ENCODE measurements around the gene CRYZ. TPM values are rescaled to one million over a fixed set of nuclear protein-coding genes. Genes with fewer than 3 reads are reported as not detected.

Gene CRYZ
- total RNA-seq, 3 donors from 2014 or later = 14.2 to 20.4 (median 14.4) TPM

- TF ChIP-seq, protein P1, sequence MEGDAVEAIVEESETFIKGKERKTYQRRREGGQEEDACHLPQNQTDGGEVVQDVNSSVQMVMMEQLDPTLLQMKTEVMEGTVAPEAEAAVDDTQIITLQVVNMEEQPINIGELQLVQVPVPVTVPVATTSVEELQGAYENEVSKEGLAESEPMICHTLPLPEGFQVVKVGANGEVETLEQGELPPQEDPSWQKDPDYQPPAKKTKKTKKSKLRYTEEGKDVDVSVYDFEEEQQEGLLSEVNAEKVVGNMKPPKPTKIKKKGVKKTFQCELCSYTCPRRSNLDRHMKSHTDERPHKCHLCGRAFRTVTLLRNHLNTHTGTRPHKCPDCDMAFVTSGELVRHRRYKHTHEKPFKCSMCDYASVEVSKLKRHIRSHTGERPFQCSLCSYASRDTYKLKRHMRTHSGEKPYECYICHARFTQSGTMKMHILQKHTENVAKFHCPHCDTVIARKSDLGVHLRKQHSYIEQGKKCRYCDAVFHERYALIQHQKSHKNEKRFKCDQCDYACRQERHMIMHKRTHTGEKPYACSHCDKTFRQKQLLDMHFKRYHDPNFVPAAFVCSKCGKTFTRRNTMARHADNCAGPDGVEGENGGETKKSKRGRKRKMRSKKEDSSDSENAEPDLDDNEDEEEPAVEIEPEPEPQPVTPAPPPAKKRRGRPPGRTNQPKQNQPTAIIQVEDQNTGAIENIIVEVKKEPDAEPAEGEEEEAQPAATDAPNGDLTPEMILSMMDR (IDR thresholded peaks at IDR 0.05) = no peak
- Histone ChIP-seq H3K9me3 (no peaks in the 10 kb centered on the region), H3K4me3 (no peak overlapping the region), H3K36me3 (ENCODE audit: low read depth) (no peaks in the 10 kb centered on the region), H3K4me1 (ENCODE audit: low read depth) (no peaks in the 10 kb centered on the region)
- ATAC-seq = no peak
- no peak for DNase-seq
- intact Hi-C loops (cut with DNase I, micrococcal nuclease) = loop anchor here in 1 of 2 donors (10.0 kb wide), 1 partner anchor 431 kb away; no protein-coding TSS in a partner anchor
Measured at GRCh38 chr1:74773582-74773981, 40.7 kb upstream of the CRYZ start.

DNA sequence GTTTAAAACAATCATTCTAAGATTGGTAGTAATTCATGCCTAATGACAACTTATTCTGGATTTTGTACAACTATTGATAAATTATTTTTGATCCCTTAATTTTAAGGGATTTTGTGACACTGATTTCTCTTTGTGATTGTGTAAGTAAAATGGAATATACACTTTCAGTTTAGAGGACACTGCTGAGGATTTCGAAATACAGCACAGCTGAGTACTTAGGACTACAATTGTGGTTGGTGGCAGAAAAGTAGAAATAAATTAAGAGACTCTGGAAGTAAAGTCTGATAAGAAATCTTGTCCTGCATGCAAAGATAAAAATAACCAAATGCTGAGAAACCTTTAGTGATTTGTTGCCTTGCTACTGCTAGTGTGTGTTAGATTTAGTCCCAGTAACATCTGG, 40.1 kb upstream of the CRYZ start:
- ATAC-seq (no peak), DNase-seq (no peak)
- no peaks in the 10 kb centered on the region for H3K36me3 ChIP-seq (ENCODE audit: low read depth)
- H3K4me1 ChIP-seq (ENCODE audit: low read depth) = no peaks in the 10 kb centered on the region
- intact Hi-C loops (cut with DNase I, micrococcal nuclease) = loop anchor here in 1 of 2 donors (10.0 kb wide), 1 partner anchor 432 kb away; no protein-coding TSS in a partner anchor
- no peaks in the 10 kb centered on the region for H3K9me3 ChIP-seq
- TF ChIP-seq, protein P1 (IDR thresholded peaks at IDR 0.05) = no peak
- H3K4me3 ChIP-seq = no peak overlapping the region

DNA sequence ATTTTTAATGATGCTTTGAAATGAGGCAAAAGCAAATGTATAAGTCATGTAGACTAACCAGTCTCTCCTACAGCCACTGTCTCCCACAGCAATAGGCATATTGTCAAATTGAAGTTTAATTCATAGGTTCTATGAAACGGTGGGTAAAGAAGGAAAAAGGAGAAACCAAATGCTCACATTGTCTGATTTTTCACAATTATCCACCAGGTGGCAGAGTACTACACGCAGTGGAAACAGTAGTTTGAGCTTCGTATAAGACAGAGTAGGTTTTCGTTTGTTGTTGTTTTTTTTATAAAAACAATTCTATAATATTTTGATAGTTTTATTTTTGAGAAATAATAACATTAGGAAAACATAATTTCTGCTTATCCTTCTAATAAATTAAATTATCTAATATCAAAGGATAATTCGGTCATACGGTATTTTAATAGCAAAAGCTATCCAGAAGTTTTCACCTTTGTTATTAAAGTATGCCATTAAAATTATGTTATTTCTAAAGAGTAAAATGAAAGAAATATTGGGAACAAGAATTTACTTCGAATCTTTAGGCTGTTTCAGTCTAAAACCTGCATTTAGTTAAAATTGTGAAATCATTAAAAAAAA, 39.2 kb upstream of the CRYZ start:
- no peaks in the 10 kb centered on the region for H3K36me3 ChIP-seq (ENCODE audit: low read depth)
- TF ChIP-seq, protein P1 (IDR thresholded peaks at IDR 0.05) = peak; percentile 40
- peak in 1 of 3 donors; percentile 44 for DNase-seq
- no peaks in the 10 kb centered on the region for H3K4me1 ChIP-seq (ENCODE audit: low read depth)
- H3K9me3 ChIP-seq = no peaks in the 10 kb centered on the region
- no peak overlapping the region for H3K4me3 ChIP-seq
- peak; percentile 42 for ATAC-seq
- intact Hi-C loops (cut with DNase I, micrococcal nuclease) = loop anchor here in 1 of 2 donors (10.0 kb wide), 1 partner anchor 433 kb away; no protein-coding TSS in a partner anchor

GRCh38 chr1:74767490-74767889, 34.6 kb upstream of the CRYZ start:
- no peaks in the 10 kb centered on the region for H3K4me1 ChIP-seq (ENCODE audit: low read depth)
- DNase-seq (no peak), ATAC-seq (peak; percentile 33)
- no peaks in the 10 kb centered on the region for H3K36me3 ChIP-seq (ENCODE audit: low read depth)
- H3K4me3 ChIP-seq = no peak overlapping the region
- TF ChIP-seq, protein P1 (IDR thresholded peaks at IDR 0.05) = no peak
- no peaks in the 10 kb centered on the region for H3K9me3 ChIP-seq
- intact Hi-C loops (cut with DNase I, micrococcal nuclease) = loop anchor here in 1 of 2 donors (10.0 kb wide), 1 partner anchor 437 kb away; no protein-coding TSS in a partner anchor

DNA sequence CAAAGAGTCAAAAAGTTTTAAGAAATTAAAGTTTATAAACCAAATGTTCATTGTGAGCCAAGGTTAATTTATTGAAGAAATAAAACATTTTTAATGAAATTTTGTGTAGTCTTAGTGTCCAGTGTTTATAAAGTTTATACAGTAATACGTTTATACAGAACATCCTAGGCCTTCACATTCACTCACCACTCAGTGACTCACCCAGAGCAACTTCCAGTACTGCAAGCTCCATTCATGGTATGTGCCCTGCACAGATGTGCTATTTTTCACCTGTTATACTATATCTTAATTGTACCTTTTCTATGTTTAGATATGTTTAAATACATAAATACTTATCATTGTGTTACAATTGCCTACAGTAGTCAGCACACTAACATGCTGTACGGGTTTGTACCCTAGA, 33.7 kb upstream of the CRYZ start:
- Histone ChIP-seq H3K9me3 (no peaks in the 10 kb centered on the region), H3K4me3 (no peak overlapping the region), H3K36me3 (ENCODE audit: low read depth) (no peaks in the 10 kb centered on the region), H3K4me1 (ENCODE audit: low read depth) (no peaks in the 10 kb centered on the region)
- DNase-seq (no peak), ATAC-seq (no peak)
- TF ChIP-seq, protein P1 (IDR thresholded peaks at IDR 0.05) = no peak
- intact Hi-C loops (cut with DNase I, micrococcal nuclease) = loop anchor here in 1 of 2 donors (10.0 kb wide), 1 partner anchor 438 kb away; no protein-coding TSS in a partner anchor

Data from mucosa of descending colon (tissue), 3 donors.